ENCODE results near the gene CNTNAP5. TPM values are rescaled to one million over a fixed set of nuclear protein-coding genes. Genes with fewer than 3 reads are reported as not detected.

Gene CNTNAP5
- total and polyA plus RNA-seq, 12 donors = 0.08 to 4.9 (median 0.96) TPM; not detected in 5

DNA sequence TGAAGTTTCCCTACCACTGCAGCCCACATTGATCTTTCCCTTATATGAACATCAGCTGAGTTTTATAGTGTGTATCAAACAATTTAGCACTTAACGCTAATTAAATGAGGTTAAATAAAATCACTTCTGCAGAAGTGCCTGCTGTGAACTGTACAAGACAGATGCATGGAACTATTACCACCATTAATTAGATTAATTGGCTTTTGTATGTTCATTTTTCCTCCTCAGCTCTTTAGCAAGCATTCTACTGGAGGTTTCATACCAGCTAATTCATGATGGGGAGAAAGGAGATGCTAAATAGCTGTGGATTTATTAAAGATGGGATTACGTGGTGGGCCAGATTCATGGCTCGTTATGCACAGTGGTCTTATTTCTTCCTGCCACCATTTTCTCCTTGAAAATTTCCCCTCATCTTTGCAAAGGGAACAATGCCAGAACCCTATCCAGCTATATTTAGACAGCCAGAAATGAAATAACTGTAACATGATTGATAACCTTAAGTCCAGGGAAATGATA, 96.7 kb downstream of the CNTNAP5 start:
- no peak for DNase-seq
- no peak overlapping the region for H3K4me3 ChIP-seq
- 64 to 70% (median 69%) methylated on average over 3 of the region's 3 CpGs for WGBS, 4 donors
- H3K9me3 ChIP-seq (replicated peaks in 1 of 3) = no peaks in the 10 kb centered on the region
- TF ChIP-seq POLR2A (IDR thresholded peaks at IDR 0.05) (no peak), CTCF (IDR thresholded peaks at IDR 0.05) (no peak)
- no peaks in the 10 kb centered on the region for H3K27me3 ChIP-seq
- intact Hi-C loops (cut with DNase I) = no loop called here
- H3K4me1 ChIP-seq (replicated peaks in 1 of 2) = no peaks in the 10 kb centered on the region
- H3K36me3 ChIP-seq (replicated peaks in 1 of 2) = no peaks in the 10 kb centered on the region
- no peak overlapping the region for H3K27ac ChIP-seq

DNA sequence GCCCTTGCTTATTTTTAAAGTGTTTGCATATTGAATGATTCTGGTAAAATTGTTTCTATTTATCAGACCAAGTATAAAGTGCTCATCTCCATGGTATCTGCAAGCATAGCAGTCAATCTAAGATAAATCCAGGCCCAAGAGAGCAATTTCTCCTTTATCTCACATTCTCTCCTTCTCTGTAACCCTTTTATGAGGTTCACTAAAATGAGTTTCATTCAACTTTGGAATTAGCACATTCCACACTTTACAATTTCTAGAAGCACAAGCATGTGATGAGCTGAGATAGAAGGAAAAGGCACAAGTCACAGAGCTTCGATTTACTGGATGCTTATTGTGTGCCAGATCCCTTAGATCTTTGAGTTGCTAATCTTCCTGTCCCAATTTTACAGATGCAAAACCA, 97.3 kb downstream of the CNTNAP5 start:
- no peak for DNase-seq
- intact Hi-C loops (cut with DNase I) = no loop called here
- H3K4me3 ChIP-seq = no peak overlapping the region
- H3K9me3 ChIP-seq (replicated peaks in 1 of 3) = no peaks in the 10 kb centered on the region
- H3K4me1 ChIP-seq (replicated peaks in 1 of 2) = no peaks in the 10 kb centered on the region
- H3K27ac ChIP-seq = no peak overlapping the region
- H3K36me3 ChIP-seq (replicated peaks in 1 of 2) = no peaks in the 10 kb centered on the region
- H3K27me3 ChIP-seq = no peaks in the 10 kb centered on the region
- 47 to 76% (median 68%) methylated on average over 1 of the region's 1 CpG for WGBS, 4 donors
- TF ChIP-seq CTCF (IDR thresholded peaks at IDR 0.05) (no peak), POLR2A (IDR thresholded peaks at IDR 0.05) (no peak)

DNA sequence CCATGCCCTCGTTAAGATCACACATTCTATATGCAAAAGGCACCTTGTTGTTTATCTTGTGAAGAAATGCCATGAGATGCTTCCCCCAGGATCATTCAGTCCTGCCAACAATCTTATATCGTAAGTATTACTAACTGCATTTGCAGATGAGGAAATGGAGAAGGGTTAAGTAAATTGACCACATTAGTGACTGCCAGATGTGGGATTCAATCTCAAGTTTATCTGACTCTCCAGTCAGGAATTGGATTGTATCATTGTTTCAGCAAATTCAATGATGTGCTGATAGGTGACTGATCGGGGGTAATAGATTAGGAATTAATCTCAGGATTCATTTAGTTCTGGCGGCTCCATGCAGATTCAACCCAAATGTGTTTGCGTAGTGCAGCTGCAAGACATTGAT, 106.2 kb downstream of the CNTNAP5 start:
- Histone ChIP-seq H3K4me3 (no peak overlapping the region), H3K9me3 (replicated peaks in 1 of 3) (no peaks in the 10 kb centered on the region), H3K27me3 (no peaks in the 10 kb centered on the region), H3K4me1 (replicated peaks in 1 of 2) (no peaks in the 10 kb centered on the region), H3K36me3 (replicated peaks in 1 of 2) (no peaks in the 10 kb centered on the region), H3K27ac (no peak overlapping the region)
- WGBS, 4 donors = 73 to 80% (median 78%) methylated on average over 5 of the region's 5 CpGs
- intact Hi-C loops (cut with DNase I) = no loop called here
- TF ChIP-seq CTCF (IDR thresholded peaks at IDR 0.05) (no peak), POLR2A (IDR thresholded peaks at IDR 0.05) (no peak)
- no peak for DNase-seq

- no peak overlapping the region for H3K27ac ChIP-seq
- intact Hi-C loops (cut with DNase I) = no loop called here
- no peaks in the 10 kb centered on the region for H3K27me3 ChIP-seq
- WGBS, 4 donors = 73 to 86% (median 78%) methylated on average over 1 of the region's 1 CpG
- H3K9me3 ChIP-seq (replicated peaks in 1 of 3) = no peaks in the 10 kb centered on the region
- no peak for TF ChIP-seq POLR2A (IDR thresholded peaks at IDR 0.05)
- no peak for TF ChIP-seq CTCF (IDR thresholded peaks at IDR 0.05)
- no peaks in the 10 kb centered on the region for H3K4me1 ChIP-seq (replicated peaks in 1 of 2)
- DNase-seq = no peak
- no peaks in the 10 kb centered on the region for H3K36me3 ChIP-seq (replicated peaks in 1 of 2)
- no peak overlapping the region for H3K4me3 ChIP-seq
Observed at GRCh38 chr2:124136110-124136509, 111.0 kb downstream of the CNTNAP5 start.
